ENCODE measurements around the gene COLQ.
"Not testable (repeated sequence)": the region's sequence is repeated elsewhere in the genome, so short reads cannot be mapped to it uniquely, and the experiment has no call there.

COLQ gene

GRCh38 chr3:15486979-15487378, 34.5 kb downstream of the COLQ start:
- DNase-seq = no peak

DNA sequence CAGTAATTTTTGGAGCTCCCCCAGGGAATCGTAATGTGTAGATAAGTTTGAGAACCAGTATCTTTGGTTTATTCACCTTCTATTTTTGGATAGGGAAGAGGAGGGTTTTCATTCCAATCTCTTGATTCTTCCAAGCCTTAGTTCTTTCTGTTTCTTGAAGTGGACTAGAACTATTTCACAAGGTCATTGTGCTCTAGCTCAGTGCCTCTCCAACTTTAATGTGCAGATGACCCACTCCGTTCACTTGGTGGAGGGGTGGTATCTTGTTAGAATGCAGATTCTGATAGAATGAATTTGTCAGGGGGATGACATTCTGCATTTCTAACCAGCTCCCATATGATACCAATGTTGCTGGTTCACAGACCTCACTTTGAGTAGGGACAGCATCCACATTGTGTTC, 35.5 kb downstream of the COLQ start:
- no peak for DNase-seq

- not testable (repeated sequence) for DNase-seq
Measured at GRCh38 chr3:15484551-15484950, 37.0 kb downstream of the COLQ start.

- DNase-seq = no peak
Measured at GRCh38 chr3:15479400-15480224, 41.9 kb downstream of the COLQ start.

- no peak for DNase-seq
Measured at GRCh38 chr3:15478640-15478979, 42.9 kb downstream of the COLQ start.

GRCh38 chr3:15477951-15478639, 43.4 kb downstream of the COLQ start:
- no peak for DNase-seq

DNA sequence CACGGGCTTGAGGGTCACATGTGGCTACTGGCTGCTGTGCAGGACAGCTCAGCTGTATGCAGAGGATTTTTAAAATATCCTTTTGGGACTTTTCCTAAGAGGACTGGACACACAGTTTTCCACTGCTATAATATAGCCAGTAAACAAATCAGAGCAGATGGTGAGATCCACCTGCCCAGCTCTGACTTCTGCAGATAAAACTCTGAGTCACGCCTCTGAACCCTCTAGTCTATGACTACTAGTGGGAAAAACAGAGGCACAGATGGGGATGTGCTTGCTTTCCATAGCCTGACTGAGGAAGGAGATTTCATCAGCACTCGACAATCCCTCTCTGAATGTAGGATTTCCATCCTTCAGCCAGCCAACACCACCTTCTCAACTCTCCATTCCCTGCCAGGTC, 45.1 kb downstream of the COLQ start:
- DNase-seq = no peak

DNA sequence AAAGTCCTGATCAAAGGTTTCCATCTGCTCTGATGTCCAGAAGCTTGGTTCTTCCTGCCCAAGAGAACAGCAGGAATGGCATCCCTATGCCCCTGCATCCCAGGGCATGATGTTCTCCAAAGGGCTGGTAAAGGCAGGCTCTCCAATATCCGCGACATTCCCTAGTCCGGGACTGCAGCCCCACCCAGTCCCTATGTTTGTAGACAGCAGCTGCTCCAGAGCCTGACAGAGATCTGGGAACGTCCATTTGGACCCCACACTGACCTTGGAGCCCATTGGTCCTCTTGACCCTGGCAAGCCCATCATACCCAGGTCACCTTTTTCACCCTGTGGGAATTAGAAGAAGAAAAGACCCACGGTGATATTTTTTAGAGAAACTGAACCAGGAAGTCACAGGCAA, 46.3 kb downstream of the COLQ start:
- no peak for DNase-seq

- no peak for DNase-seq
Measured at GRCh38 chr3:15471861-15472260, 49.6 kb downstream of the COLQ start.

GRCh38 chr3:15470849-15471248, 50.7 kb downstream of the COLQ start:
- no peak for DNase-seq

DNA sequence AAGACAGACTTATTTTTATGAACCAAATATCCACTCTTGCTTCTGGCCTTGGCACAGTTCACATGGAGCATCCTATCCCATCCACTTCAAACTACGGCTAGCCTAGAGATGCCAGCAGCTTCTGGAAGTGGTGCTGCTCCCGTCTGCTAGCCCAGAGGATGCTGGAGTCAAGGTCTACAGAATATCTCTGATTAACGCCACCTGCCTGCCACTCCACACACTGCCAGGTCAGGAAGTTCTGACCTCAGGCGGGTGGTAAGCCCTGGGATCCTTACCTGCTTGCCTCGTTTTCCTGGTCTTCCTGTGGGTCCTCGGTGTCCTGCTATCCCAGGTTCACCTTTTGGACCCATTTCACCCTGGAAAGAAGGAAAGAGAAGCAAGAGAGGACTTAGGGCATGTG, 51.2 kb downstream of the COLQ start:
- no peak for DNase-seq

DNA sequence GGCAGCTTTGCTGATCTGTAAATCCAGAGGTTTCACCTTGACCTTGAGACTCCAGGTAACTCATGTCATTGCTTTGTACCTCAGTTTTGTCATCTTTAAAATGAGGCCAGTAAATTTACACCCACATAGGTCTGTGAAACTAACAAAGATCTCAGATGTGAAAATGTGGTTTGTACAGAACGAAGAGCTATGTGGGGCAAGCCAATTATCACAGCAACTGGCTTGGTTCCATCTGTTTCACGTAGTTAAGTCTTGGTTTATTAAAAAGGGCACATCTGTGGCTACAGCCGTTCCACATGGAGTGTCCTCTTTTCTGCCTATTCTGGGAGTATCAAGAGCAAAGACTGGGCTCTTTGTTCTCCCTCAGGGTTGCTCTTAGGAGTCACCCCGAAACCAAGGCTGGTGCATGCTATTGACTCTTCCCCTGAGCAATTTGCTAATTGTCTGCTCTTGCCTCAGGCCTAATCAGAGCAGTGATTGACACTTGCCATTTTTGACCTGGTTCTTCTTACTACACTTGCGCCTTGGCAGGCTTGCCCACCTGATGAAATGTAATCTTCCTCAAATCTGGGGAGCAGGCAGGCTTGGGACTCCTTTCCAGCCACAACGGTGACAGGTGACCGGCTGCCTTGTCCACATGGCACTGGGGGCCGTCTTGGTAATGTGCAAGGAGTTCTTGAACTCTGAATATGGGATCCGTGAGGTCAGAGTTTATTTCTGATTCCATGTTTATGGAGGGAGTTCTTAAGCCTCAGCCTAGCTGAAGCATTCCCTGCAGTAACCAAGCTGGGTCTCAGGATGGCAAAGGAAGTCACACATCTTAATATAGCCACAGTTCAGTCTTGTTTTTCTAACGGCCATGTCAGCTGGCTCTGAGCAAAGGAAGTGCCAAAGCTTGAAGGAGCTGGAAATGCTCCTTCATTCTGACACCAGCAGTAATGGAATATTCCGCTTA, 54.0 kb downstream of the COLQ start:
- DNase-seq = no peak

DNA sequence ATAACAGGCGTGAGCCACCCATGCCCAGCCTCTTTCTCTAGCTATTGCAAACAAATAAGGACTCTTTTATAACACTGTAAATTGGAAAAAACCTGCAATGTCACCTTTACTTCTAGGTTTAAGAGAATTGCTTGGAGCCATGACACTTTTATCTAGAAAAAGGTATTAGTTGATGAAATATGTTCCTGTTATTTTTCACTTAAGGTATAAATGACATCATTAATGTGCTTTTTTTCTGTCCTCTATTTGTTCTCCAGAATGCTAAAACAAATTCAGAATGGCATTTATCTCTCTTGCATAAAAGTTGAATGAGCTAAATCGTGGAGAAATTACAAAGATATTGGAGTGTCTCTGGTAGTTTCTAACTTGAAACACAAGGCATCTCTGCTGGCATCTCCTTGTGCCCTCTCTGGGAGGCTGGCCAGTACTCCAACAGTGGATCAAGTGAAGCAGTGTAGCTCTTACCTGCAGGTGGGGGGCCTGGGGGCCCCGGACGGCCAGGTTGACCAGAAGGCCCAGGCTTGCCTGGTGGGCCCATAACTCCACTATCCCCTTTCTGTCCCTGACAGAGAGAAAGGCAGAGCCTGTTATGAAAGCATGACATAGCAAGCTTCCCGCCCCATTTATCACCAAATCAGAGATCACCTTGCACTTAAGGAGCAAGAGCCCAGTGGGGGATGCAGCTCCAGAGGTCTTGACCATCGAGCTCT, 55.5 kb downstream of the COLQ start:
- no peak for DNase-seq

DNA sequence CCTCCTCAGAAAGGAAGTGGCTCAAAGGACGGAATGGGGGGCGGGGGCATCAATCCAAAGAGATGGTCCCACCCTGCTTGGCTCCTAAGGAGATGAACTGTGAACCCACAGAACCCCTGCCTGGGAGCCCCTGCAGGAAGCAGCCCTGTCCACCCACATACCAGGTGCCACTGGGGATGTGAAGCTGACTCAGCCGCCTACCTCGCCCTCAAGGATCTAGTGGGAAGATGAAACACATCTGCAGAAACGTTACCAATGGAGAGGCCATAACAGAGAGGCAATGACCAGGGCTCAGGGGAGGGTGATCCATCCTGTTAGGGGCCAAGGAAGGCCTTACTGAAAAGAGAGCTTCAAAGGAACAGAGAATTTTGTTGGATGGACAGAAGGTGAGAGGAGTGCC, 59.1 kb downstream of the COLQ start:
- no peak for DNase-seq

- DNase-seq = no peak
Measured at GRCh38 chr3:15460891-15461531, 60.5 kb downstream of the COLQ start.

DNA sequence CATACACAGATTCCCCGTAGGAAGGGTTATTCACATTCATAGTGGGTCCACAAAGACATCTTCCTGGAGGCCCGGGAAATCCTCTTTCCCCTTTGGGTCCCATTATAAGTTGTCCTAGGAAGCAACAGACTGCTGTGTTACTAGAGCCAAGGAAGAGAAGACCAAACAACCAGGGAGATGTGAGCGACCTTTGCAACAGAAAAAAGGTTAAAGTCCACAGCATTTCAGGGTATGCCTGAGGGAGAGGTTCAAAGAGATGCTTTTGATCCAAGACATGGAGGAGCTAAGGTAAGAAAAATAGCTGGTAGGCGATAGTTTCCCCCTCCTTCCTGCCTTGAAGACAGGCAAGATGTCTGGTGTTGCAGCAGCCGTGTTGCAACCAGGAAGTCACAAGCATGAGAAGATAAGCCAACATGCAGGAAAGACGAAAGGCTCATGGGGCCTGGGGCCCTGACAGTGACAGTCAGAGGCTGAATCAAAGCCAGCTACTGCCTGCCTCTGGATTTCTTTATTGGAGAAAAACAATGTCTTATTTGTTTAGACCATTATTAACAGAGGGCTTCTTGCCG, 63.2 kb downstream of the COLQ start:
- DNase-seq = no peak

GRCh38 chr3:15456915-15457314, 64.6 kb downstream of the COLQ start:
- DNase-seq = not testable (repeated sequence)

GRCh38 chr3:15456321-15456720, 65.2 kb downstream of the COLQ start:
- no peak for DNase-seq

DNA sequence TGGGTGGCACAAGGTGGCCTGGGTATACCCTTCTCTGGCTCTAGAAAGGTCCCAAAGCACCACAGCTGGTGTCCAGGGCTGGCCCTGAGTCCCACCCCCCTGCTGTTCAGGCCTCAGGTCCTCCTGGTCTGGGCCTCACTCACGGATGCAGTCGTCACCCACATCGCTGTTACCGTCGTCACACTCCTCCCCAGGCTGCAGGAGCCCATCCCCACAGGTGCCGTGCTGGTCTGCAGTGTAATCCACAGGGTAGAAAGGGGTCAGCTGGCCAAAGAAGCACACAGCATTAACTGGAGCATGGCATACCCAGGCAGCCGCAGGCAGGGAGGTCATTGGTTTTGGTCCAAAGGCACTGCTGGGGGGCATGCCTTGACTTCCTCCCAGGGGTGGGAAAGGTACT, 65.8 kb downstream of the COLQ start:
- DNase-seq = no peak

- no peak for DNase-seq
Measured at GRCh38 chr3:15454965-15455364, 66.5 kb downstream of the COLQ start.

DNA sequence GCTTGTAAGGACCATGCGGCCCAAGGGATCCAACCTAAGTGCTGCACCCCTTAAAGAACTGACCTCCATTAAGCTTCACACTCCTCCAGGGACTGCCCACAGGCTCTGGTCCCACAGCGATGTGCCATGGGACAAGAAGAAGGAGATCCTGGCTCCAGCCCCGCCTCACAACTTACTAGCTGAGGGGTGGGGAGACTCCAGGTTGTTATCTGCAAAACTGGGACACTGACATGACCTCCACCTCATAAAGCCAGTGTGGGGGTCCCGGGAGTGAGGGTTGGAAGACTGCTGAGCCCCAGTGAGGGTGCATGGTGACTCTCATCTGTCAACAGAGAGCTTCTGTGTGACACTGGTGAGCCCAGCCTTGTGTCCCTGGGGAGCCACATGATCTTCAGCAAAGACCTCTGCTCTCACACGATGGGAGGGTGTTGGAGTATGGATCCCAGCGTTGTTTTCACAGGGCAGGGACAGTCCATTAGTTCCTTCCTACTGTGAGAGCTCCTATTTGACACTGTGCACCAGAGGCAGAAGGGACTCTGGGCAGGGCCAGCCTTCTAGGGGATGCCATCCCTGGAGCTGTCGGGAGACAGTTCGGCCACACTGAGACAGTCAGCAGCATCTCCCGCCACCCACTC, 67.4 kb downstream of the COLQ start:
- DNase-seq = no peak
